Right renal pelvis (tissue), 4 donors: ENCODE results near the gene TRIM2. TPM values are rescaled to one million over a fixed set of nuclear protein-coding genes. Genes with fewer than 3 reads are reported as not detected.
A peak's percentile ranks its signal among the peaks of the same experiment; 100 is the strongest.

Experiments
- DNase-seq, 4 donors: peaks; one replicate each; pipeline ENCODE4 v3.0.0-alpha.2; 2013; ENCODE audit warnings: low read depth in 4 of 4, low spot score in 3 of 4, missing footprints in 1 of 4
- polyA plus RNA-seq, 4 donors: library from polyadenylated mRNA; unstranded; fragments of 120-200 nt; gene quantifications; one replicate each; pipeline ENCODE4 v1.2.1, GENCODE V29; 2013; ENCODE audit not compliant: insufficient read length in 4 of 4

Gene TRIM2
- polyA plus RNA-seq, 4 donors = 74.3 to 88.6 (median 82.4) TPM

GRCh38 chr4:153271820-153272219 lies 67.6 kb downstream of the TRIM2 start:
- DNase-seq = no peak

DNA sequence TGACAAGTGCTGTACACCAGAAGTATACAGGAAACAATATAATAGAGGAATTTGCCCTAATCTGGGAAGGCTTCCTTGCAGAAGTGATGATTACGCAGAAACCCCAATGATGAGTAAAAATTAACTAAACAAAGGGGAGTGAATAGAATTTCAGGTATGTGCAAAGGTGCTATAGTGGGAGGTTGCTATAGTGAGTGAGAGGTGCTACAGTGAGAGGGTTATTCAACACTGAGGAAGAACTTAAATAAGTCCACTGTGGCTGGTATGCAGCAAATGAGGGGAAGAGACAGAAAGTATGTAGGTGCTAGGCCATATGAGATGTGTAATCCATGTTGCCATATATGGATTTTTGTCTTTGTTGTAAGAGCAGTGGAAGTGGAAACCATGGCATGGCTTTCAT lies 69.5 kb downstream of the TRIM2 start:
- no peak for DNase-seq

DNA sequence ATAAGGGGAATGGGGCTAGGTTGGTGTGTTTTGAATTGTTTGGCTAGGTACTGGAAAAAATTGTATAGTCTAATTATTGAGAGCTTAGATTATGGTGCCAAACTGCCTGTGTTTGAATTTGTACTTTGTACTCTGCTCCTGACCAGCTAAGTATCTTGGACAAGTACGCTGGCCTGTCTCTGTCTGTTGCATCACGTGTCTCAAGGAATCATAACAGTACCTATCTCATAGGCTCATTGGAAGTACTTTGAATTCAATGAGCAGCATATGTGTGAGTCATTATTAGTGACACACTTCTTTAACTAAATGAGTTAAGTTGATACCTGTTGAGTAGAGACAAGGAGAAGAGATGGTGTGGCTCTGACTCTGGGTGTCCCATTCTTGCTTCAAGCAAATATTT lies 70.7 kb downstream of the TRIM2 start:
- no peak for DNase-seq

DNA sequence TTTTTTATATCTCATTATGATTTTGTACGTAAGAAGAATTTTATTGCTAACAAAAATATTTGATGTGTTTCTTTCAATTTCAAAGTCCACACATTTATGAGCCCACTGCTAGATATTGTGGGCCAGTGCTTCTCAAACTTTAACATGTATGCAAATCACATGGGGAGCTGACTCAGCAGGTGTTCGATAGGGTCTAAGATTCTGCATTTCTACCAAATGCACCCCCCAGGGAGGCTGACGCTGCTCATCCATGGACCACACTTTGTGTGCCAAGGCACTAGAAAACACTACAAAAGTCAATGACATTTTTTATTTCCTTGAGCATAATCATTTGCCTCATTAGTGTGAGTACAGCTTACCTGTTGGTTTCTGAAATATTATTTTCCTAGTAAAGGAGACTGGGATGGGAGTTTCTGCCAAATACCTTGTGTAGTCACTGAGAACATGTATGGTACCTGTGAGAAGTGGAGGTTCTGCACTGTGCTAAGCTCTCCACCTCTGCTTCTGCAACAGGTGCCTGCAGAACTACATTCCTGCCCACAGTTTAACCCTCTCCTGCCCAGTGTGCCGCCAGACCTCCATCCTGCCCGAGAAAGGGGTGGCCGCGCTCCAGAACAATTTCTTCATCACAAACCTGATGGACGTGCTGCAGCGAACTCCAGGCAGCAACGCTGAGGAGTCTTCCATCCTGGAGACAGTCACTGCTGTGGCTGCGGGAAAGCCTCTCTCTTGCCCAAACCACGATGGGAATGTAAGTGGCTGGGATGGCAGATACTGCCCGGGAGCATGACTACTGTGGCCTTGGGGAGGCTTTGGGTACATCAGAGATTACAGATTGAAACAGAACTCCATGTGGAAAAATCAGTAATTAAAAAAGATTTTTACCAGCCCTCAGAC lies 71.4 kb downstream of the TRIM2 start:
- no peak for DNase-seq

DNA sequence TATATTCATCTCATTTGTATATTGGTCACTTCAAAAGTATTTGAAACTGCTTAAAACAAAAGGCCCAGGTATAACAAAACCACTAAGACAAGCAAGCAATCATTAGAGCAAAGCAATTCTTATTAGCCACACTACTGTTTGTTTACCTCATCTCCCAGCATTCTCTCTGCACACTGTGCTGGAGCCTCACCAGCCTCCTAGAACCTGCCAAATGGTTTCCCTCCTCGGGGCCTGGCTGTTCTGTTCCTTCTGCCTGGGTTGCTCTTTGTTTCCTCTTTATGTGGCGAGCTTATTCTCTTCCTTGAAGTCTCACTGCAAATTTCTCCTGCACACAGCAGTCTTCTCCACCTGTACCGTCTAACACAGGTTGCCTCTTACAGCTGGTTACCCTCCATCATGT lies 72.7 kb downstream of the TRIM2 start:
- DNase-seq = no peak

GRCh38 chr4:153281476-153281875 lies 77.2 kb downstream of the TRIM2 start:
- DNase-seq = no peak

GRCh38 chr4:153282023-153282422 lies 77.8 kb downstream of the TRIM2 start:
- no peak for DNase-seq

GRCh38 chr4:153283260-153283659 lies 79.0 kb downstream of the TRIM2 start:
- DNase-seq = no peak

- DNase-seq = no peak
Measured at GRCh38 chr4:153290134-153290533, 85.9 kb downstream of the TRIM2 start.

GRCh38 chr4:153291562-153291961 lies 87.3 kb downstream of the TRIM2 start:
- DNase-seq = no peak

DNA sequence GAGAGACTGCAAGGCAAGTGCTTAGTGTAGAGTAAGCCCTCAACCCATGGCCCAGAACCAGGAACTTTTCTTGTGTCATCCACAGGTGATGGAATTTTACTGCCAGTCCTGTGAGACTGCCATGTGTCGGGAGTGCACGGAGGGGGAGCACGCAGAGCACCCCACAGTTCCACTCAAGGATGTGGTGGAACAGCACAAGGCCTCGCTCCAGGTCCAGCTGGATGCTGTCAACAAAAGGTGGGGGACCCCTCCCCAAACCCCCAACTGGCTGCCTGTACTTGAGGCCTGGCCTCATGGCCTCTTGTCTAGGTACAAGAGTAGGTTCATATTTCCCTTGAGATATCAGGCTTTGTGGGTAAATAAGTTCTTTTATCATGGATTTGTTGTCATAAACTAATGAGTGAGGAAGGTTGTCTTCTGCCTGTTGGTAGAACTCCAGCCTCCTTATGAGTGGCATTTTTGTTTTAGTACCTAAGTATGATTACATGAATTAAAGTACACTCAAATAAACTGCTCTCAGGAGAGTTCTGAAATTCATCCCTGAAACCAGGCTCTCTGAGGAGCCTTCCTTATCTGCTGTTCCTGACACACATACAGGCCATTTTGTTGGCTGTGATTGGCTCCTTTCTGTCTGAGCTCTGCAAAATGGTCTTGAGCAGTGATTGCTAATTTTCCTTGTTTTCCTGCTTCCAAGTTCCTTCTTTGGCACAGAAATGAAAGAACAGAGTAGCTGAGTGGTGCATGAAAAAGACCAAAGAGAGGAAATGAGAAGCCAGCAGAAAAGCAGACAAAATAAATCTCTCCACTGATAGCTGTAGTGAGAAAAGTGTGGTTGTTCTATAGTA lies 88.9 kb downstream of the TRIM2 start:
- DNase-seq = no peak

DNA sequence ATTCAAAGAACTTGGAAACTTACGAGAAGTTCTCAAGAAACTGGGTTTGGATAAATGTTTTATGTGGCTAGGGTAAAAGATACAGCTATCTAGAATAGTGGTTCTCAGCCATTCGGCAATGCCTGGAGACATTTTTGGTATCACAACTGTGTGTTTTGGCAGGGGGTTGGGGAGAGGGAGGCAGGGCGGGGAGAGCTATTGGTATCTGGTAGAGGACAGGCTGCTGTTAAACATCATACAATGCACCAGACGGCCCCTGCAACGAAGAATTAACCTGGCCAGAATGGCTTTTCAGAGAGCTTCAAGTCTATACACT lies 89.5 kb downstream of the TRIM2 start:
- DNase-seq = no peak

- no peak for DNase-seq
Measured at GRCh38 chr4:153294631-153295030, 90.4 kb downstream of the TRIM2 start.

DNA sequence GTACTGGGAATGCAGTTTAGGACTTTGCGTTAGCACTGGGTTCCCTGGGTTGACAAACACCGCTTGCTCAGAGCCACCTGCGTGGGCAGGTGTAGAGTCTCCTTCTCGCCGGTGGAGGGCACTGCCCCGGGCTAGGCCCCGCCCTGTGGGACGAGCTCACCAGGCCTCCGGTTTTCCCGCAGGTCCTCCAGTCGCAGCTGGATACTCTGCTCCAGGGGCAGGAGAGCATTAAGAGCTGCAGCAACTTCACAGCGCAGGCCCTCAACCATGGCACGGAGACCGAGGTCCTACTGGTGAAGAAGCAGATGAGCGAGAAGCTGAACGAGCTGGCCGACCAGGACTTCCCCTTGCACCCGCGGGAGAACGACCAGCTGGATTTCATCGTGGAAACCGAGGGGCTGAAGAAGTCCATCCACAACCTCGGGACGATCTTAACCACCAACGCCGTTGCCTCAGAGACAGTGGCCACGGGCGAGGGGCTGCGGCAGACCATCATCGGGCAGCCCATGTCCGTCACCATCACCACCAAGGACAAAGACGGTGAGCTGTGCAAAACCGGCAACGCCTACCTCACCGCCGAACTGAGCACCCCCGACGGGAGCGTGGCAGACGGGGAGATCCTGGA lies 91.0 kb downstream of the TRIM2 start:
- DNase-seq = no peak

- DNase-seq = peak in 3 of 4 donors; percentile 28 to 49 (median 33)
Measured at GRCh38 chr4:153296040-153296823, 92.0 kb downstream of the TRIM2 start.

GRCh38 chr4:153297116-153297515 lies 92.9 kb downstream of the TRIM2 start:
- DNase-seq = no peak

DNA sequence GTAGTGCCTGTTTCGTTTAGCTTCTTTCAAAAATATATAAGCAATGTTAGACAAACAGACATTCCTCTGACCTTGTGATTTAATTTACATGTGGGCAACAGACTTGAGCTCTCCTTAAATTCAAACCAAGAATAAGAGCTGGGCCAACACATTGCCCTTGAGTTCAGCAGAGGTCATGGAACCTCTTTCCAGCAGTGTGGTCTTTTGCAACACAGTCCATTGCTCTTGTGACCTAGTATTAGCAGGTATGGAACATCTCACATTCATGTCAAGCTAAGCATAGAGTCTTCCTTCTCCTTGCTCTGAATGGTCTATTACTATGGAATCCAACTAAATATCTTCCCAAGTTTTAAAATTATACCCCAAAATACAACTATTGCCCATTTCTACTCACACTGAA lies 106.5 kb downstream of the TRIM2 start:
- no peak for DNase-seq

DNA sequence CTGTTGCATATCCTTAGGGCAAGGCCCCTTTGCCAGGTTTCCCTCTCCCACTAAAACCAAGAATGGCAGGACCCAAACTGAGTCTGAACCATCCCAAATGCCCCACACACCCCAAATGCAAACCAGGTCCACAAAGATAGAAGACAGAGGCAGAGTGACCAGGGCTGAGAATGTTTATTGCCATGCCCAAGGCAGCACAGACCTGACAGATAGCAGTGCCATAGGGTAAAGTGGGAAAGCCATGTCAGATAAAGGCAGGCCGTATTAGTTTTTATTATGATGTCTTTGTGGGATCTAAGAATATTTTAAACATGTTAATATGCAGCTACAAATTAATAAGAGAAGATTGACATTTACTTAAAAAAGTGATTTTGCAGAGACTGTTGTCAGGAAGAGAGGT lies 110.7 kb downstream of the TRIM2 start:
- no peak for DNase-seq

DNA sequence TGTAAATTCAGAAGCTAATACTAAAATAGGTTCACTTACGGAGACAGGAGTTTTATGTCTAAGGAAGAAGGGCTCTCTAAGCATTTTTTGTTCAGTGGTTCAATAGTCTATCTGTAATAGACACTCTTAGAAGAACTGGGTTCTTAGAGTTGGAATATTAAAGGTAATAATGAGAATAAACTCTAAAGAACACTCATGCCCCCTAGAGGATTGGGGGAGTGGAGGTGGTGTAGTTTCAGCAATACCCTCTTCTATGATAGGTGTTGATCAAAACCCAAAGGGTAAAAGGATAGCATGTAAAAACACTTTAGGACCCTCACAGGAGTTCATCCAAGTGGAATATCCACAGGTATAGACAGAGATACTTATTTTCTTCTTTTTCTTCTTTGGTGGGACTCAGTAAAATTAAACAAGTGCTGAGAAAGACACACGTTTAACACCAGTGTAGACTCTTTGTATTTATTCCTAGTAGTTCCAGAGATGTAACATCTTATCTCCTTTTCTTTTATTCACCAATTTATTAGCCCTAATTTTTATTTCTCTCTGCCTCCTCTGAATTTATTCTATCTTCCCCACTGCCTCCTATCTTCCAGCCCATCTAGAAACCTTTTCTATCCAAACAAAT lies 114.6 kb downstream of the TRIM2 start:
- peak in 2 of 4 donors; percentile 38 to 44 for DNase-seq

GRCh38 chr4:153322791-153323190 lies 118.5 kb downstream of the TRIM2 start:
- DNase-seq = no peak
